OCI-LY3 (cell line): ENCODE measurements around the gene ATP8A2.

Experiments
- CTCF ChIP-seq: fragments of 200-600, 300-600 bp; sonication (generic); IDR thresholded peaks from 2 replicates; pipeline ENCODE4 v1.5.1; 2014; ENCODE audit warnings: antibody characterized with exemption, low read length, low read depth
- EZH2phosphoT487 ChIP-seq: fragments of 200-600 bp; shearing (Covaris generic); IDR thresholded peaks from 2 replicates; pipeline ENCODE4 v1.6.1; 2018; ENCODE audit warnings: antibody characterized with exemption, mixed run types, low read depth

DNA sequence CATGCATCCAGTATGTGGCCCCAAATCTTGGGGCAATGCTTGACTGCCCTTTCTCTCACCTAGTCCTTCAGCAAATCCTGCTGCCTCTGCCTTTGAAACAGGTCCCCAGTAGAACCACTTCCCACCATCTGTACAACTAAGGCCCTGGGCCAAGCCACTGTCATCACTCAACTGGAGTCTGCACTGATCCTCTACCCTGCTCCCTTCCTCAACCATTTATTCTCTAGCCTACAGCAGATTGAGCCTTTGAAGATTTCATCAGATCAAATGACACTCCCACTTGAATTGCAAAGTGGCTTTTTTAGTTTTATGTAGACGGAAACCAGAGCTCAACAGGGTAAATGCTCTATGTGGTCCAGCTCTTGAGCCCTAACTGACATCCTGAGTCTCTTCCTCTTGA, 43.5 kb downstream of the ATP8A2 start:
- TF ChIP-seq CTCF (no peak), EZH2phosphoT487 (no peak)
